CD4-positive, alpha-beta T cell treated with Interleukin-2 at 100 ng/mL for 4 hours (primary cell): ENCODE results near the gene DOCK4.

Source experiments
- DNase-seq: peaks from one replicate; pipeline ENCODE4 v3.0.0-alpha.2; 2020; ENCODE audit warnings: low spot score

The DOCK4 gene

GRCh38 chr7:112047421-112047820 lies 158.8 kb downstream of the DOCK4 start:
- no peak for DNase-seq

DNA sequence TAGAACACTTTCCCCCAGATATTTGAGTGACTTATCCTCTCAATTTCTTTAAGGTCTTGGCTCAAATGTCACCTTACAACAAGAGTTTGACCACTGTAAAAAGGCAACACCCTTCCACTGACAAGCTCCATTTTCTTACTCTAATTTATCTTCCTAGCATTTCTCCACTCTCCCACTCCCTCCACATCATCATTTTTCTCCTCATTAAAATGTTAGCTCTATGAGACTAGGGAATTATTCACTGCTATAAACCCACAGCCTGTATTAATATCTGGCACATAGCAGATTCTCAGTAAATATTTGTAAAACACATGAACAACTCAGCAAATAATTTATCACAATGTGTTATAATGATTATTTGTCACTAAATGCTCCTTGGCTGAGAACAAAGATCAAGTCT lies 161.0 kb downstream of the DOCK4 start:
- no peak for DNase-seq

DNA sequence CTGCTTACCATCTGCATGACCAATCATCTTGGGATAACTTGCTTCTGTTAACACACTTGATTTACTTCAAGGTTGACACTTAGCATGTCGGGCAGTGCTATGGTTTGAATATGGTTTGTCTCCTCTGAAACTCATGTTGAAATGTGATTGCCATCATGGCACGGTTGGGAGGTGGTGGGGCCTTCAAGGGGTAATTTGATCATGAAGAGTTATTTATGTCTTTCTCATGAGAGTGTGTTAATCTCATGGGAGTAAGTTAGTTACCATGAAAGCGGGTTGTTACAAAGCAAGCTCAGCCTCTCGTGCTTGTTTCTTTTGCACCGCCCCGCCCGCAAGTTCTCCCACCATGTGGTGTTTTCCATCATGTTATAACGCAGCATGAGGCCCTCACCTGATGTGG lies 163.6 kb downstream of the DOCK4 start:
- no peak for DNase-seq

DNA sequence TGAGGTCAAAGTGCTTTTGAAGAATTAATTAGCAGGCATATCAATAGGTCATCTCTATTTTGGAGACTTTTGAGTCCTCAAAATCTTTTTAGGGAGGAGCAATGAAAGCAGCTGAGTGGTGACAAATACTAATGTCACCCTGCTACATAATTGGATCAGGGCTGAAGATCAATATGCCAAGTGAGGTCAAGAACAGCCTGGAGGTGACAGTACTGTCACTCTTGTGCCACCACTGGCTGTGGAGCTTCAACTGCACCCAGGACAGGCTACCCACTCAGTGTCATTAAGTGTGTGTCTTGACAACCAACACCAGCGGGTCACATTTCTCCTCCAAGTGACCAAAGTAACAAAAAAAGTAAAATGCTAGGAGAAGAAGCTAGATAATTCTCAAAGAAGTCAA lies 167.8 kb downstream of the DOCK4 start:
- DNase-seq: no peak

DNA sequence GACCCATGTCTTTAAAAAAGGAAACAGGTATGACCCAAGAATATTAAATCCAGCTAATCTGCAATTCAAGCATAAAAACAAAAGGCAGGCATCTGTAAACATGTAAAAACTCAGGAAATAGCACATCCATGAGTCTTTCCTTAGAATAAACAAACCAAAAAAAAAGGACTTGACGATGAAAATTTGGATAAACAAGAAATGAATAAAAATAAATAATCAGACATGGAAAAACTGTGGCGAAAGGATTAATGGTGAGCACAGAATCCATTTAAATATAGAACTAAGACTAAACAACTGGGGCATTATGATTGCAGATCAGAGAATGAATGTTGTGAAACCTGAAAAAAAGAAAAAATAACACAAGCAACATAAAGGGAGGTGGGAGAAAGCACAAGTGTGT lies 170.1 kb downstream of the DOCK4 start:
- DNase-seq: no peak

- DNase-seq: no peak
Observed at GRCh38 chr7:112031689-112032088, 174.5 kb downstream of the DOCK4 start.

DNA sequence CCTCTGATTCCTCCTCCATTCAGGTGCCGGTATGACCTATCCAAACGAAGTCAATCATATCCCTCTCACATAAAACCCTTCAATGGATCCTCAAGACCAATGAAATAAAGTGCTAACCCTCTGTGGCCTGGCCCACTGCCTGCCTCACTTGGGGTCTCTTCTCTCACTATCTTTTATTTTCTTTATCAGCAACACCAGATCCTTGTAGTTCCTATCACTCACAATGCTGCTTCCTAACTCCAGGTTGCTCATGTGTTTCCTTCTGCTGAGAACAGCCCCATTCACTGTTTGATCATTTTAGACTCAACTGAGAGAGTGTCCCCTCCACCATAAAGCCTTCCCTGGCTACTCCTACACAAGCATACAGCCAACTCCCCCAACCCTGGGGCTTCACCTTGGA lies 180.6 kb downstream of the DOCK4 start:
- no peak for DNase-seq

DNA sequence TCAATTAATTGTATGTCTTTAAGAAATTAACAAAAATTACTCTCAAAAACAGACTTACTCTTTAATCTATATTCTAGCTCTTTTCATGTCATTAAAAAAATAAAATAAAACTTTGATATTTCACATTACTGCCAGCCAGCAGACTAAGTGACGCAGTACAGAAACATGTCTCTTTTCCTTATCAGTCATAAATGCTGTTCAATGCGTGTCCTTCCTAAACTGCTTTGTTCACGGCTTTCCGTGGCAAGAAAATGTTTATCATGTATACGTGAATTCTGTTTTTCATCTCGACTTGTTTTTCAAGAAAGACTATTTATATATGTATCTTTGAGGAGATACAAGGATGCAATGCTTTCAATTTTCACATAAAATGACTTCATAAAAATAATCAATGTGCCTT lies 182.4 kb downstream of the DOCK4 start:
- no peak for DNase-seq

GRCh38 chr7:112023282-112023681 lies 182.9 kb downstream of the DOCK4 start:
- DNase-seq: no peak

- DNase-seq: no peak
Observed at GRCh38 chr7:112022128-112022527, 184.1 kb downstream of the DOCK4 start.

GRCh38 chr7:112021379-112022044 lies 184.7 kb downstream of the DOCK4 start:
- DNase-seq: no peak

DNA sequence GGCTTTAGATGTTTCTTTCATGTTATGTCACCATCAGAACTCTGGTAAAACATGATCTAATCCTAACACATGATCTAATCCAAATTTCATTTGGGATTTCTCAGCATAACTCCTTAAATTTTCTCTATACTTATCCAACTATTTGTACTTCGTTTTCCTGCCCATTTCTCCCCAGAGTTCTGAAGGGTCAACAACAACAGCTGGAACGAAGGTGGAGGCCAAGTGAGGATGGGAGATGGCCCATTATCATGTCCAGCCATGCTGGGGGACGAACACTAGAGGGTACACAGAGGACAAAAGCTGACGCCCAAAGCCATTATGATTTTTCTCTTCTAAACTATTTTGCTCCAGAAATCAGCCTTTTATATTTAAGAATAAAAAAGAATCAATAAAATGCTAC lies 185.4 kb downstream of the DOCK4 start:
- DNase-seq: no peak

GRCh38 chr7:112019932-112020331 lies 186.3 kb downstream of the DOCK4 start:
- DNase-seq: no peak

DNA sequence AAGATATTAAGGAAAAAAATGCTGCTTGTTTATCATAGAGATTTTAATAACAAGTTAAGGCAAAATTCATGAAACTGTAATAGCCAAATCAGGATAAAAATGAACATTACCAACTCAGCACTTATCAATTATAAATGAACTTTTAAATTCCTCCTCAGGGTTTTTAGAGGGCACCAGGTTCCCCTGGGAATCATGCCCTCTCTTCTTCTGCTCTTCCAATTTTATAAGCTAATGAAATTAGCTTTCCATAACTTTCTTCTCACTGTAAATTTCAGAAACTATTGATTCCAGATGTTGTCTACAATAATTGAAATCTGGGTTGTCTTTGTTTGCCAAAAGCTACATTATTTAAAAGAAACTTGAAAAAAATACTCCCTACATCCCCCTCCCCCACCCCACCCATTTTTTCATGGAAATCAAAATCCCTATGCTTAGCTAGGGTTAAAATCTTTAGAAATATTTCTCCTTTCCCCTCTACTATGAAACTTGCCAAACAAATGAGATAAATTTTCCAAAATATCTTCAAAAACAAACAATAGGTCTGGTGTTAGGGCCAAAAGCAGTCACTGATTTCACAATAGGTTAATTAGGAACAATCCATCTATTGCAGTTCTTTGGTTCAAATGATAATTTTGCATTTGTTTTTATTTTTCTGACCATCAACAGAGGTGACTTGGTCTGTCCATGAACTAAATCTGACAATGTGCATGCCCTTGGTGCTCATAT lies 187.7 kb downstream of the DOCK4 start:
- DNase-seq: no peak

- DNase-seq: no peak
Observed at GRCh38 chr7:112015146-112015545, 191.1 kb downstream of the DOCK4 start.

DNA sequence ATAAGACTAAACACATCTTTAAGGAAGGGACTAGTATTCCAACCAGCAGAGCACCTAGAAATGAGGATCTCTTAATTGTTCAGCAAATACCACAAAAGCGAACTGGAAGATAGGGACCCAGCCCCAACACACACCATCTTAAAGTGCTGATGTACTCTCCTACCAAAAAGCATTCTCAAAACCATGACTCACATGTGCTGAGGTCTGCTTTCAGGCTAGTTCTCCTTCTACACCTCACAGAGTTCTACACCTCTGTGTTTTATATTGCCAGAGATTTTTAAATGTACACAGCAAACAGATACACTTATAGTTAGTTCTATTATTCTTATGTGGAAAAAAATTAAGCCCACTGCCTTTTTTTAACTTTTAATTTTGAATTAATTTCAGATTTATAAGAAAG lies 191.9 kb downstream of the DOCK4 start:
- no peak for DNase-seq

DNA sequence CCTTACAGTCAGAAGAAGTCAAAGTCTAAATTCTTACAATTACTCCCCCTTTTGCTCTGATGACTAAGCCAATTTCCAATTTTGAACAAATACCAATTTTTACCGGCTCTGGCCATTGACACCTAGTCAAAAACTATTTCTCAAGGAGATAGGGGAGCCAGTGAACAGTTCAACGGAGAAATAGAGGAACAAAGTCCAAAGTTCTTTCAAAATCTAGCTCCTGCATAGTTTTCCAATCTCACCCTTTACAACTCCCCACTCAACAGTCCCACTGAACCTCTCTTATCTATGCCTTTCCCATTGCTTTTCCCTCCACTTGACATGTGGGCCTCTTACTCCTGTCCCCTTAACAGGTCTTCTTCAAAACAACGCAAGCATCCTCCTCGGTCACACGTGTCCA lies 192.9 kb downstream of the DOCK4 start:
- no peak for DNase-seq

DNA sequence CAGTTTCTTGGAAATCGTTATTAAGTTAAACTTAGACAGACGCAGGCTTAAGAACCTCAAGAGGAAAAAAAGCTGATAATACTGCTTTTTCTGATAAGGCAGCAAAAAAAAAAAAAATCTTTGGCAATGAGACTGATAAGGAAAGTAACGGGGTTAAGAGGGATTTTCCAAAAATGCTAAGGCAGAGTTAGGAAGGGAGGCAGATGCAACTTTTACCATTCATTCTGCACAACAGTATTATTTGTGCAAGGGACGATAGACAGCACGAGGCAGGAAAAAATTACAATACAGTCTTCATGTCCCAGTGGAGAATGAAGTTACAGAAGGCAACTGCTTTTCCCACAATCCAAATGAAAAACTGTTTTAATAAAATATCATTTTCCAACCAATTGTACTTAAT lies 194.0 kb downstream of the DOCK4 start:
- no peak for DNase-seq

- DNase-seq: no peak
Observed at GRCh38 chr7:112010994-112011393, 195.2 kb downstream of the DOCK4 start.

- DNase-seq: no peak
Observed at GRCh38 chr7:112010109-112010508, 196.1 kb downstream of the DOCK4 start.

GRCh38 chr7:112009081-112009480 lies 197.1 kb downstream of the DOCK4 start:
- no peak for DNase-seq

- DNase-seq: no peak
Observed at GRCh38 chr7:112007185-112007584, 199.0 kb downstream of the DOCK4 start.

GRCh38 chr7:112006071-112006470 lies 200.1 kb downstream of the DOCK4 start:
- no peak for DNase-seq

DNA sequence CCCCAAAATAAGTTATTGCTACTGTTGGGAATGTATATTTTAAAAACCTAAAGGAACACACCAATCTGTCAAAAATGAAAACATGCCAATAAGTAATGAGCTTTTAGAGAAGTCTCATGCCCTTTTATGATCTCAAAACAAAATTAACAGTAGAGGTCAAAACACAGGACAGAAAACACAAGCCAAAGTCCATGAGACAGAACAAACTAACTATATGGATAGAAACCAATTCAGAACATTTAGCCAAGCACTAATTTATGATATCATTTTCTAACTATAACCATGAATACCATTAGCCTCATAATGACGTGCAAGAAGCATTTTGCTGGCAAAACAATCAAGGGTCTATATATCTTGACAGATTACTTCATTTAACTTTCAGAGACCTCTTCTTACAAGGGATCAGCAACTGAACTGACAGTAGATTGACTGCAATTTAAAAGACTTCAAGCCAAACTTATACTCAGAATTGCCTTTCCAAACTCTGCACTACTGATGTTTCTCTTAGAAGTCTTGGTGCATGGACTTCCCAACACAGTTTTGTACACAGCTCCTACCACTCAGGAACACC lies 200.9 kb downstream of the DOCK4 start:
- no peak for DNase-seq
